Keratinocyte (primary cell): ENCODE data around the gene MEGF11. TPM values are rescaled to one million over a fixed set of nuclear protein-coding genes. Genes with fewer than 3 reads are reported as not detected.

Experiments used
- DNase-seq: peaks from one replicate; pipeline ENCODE4 v3.0.0-alpha.2; 2011; ENCODE audit warnings: low read depth, missing footprints, low spot score
- FAIRE-seq: peaks from 2 replicates; lab custom pipeline; 2011; peaks lifted over from hg19 to GRCh38; lab: Jason Lieb, UNC
- H2AFZ ChIP-seq: 2 replicates; pipeline ENCODE4 v1.6.0; 2012; ENCODE audit warnings: low read length, control low read depth, inconsistent platforms; ENCODE audit not compliant: control insufficient read depth
- H3K27ac ChIP-seq: 2 replicates; pipeline ENCODE4 v1.5.1; 2011; ENCODE audit warnings: low read length; ENCODE audit not compliant: control insufficient read depth, insufficient read depth
- H3K27me3 ChIP-seq: 3 replicates; pipeline ENCODE4 v1.6.0; 2011; ENCODE audit warnings: low read length; ENCODE audit not compliant: control insufficient read depth, insufficient read depth; ENCODE audit errors: extremely low read depth
- H3K36me3 ChIP-seq, 2 experiments: 2 replicates in 1 of 2; 3 replicates in 1 of 2; pipeline ENCODE4 v1.5.1; 2011; ENCODE audit warnings: low read length in 2 of 2, mild to moderate bottlenecking in 1 of 2; ENCODE audit not compliant: control insufficient read depth in 2 of 2, insufficient read depth in 2 of 2; ENCODE audit errors: extremely low read depth in 1 of 2
- H3K4me1 ChIP-seq: 3 replicates; pipeline ENCODE4 v1.5.1; 2011; ENCODE audit warnings: low read length; ENCODE audit not compliant: control insufficient read depth, insufficient read depth; ENCODE audit errors: extremely low read depth
- H3K4me2 ChIP-seq: 3 replicates; pipeline ENCODE4 v1.6.0; 2011; ENCODE audit warnings: low read depth, low read length; ENCODE audit not compliant: control insufficient read depth, insufficient read depth; ENCODE audit errors: extremely low read depth
- H3K4me3 ChIP-seq, 3 experiments: fragments of 200-600 bp in 1 of 3; sonication (generic) in 1 of 3; 2 replicates in 2 of 3; 3 replicates in 1 of 3; pipeline ENCODE4 v1.5.1; 2011 to 2016; ENCODE audit warnings: low read length in 3 of 3, mild to moderate bottlenecking in 3 of 3, control low read depth in 2 of 3, inconsistent platforms in 1 of 3, low read depth in 1 of 3, mixed read lengths in 1 of 3, mixed run types in 1 of 3, moderate library complexity in 1 of 3; ENCODE audit not compliant: control insufficient read depth in 2 of 3, insufficient read depth in 2 of 3; ENCODE audit errors: extremely low read depth in 1 of 3
- H3K79me2 ChIP-seq: 2 replicates; pipeline ENCODE4 v1.6.0; 2012; ENCODE audit warnings: low read length; ENCODE audit not compliant: control insufficient read depth, insufficient read depth
- H3K9ac ChIP-seq: 3 replicates; pipeline ENCODE4 v1.6.0; 2011; ENCODE audit warnings: low read length; ENCODE audit not compliant: control insufficient read depth, insufficient read depth; ENCODE audit errors: extremely low read depth
- H3K9me1 ChIP-seq: 3 replicates; pipeline ENCODE4 v1.6.0; 2011; ENCODE audit warnings: low read length; ENCODE audit not compliant: control insufficient read depth, insufficient read depth; ENCODE audit errors: extremely low read depth
- H3K9me3 ChIP-seq: 2 replicates; pipeline ENCODE4 v1.5.1; 2012; ENCODE audit warnings: low read depth, low read length; ENCODE audit not compliant: control insufficient read depth
- H4K20me1 ChIP-seq: 3 replicates; pipeline ENCODE4 v1.6.0; 2011; ENCODE audit warnings: low read length; ENCODE audit not compliant: control insufficient read depth, insufficient read depth; ENCODE audit errors: extremely low read depth
- EZH2 ChIP-seq: IDR thresholded peaks from one replicate; pipeline ENCODE4 v1.6.1; 2012; ENCODE audit warnings: inconsistent platforms, mild to moderate bottlenecking, low read length, moderate library complexity
- dilution Hi-C: fragments of 300-500 bp; cut with MboI; formaldehyde crosslinking; loops from one replicate; pipeline ENCODE4 v1.7.0; 2020; ENCODE audit warnings: low sequenced_read_pairs; ENCODE audit not compliant: extremely low pct_ligation_motif_present
- polyA plus RNA-seq, 5 experiments: library from polyadenylated mRNA; depleted of rRNA in 3 of 5; stranded (reverse) in 3 of 5; stranded (forward) in 1 of 5; unstranded in 1 of 5; fragments of >200 nt; gene quantifications; 1 replicate in 1 of 5; 2 replicates in 3 of 5; 3 replicates in 1 of 5; pipeline versions ENCODE4 v1.2.1 to v1.2.3, GENCODE V29; 2011 to 2012; ENCODE audit warnings: missing spikeins in 2 of 5, low read depth in 1 of 5, low replicate concordance in 1 of 5
- TF ChIP-seq, protein P1 (sequence below), 3 experiments: IDR thresholded peaks in 1 of 3; conservative IDR thresholded peaks in 1 of 3; optimal IDR thresholded peaks in 1 of 3; 2 replicates in 2 of 3; 3 replicates in 1 of 3; pipeline versions ENCODE3 to v1.5.1; 2011; ENCODE audit warnings: low read length in 3 of 3, mild to moderate bottlenecking in 3 of 3, moderate library complexity in 2 of 3, control low read depth in 1 of 3, inconsistent platforms in 1 of 3; ENCODE audit not compliant: insufficient read depth in 2 of 3; ENCODE audit errors: extremely low read depth in 1 of 3

MEGF11 gene
- polyA plus RNA-seq, 1 donor (not counting 4 experiments of a cell fraction or from before 2014, with no cell fraction given) = not detected

DNA sequence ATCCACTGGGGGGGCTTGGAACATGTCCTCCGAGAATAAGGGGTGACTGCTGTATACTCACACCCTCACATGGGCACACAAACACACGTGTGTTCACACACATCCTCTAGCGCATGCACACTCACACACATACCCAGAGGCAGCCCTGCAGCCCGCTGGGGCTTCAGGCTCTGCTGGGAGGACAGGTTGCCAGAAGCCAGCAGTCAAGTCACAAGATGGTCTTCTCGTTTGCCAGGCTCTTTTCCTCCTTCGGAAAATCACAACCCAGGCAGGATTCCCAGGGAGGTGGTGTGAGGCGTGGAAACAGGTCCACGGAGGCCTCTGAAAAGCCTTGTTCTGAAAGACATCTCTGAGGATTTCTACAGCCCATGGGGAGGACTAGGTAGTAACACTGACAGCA, 26.8 kb downstream of the MEGF11 start:
- Histone ChIP-seq H3K9me3 (no peaks in the 10 kb centered on the region), H3K4me2 (no peak overlapping the region), H3K9ac (no peak overlapping the region), H3K27me3 (peaks cover 7% of the 10 kb centered on the region), H2AFZ (no peak overlapping the region), H3K79me2 (no peaks in the 10 kb centered on the region), H4K20me1 (no peaks in the 10 kb centered on the region), H3K4me3 (no peak overlapping the region), H3K4me1 (no peaks in the 10 kb centered on the region), H3K9me1 (no peaks in the 10 kb centered on the region), H3K36me3 (no peaks in the 10 kb centered on the region), H3K27ac (no peak overlapping the region)
- dilution Hi-C loops = no loop called here
- TF ChIP-seq, protein P1, sequence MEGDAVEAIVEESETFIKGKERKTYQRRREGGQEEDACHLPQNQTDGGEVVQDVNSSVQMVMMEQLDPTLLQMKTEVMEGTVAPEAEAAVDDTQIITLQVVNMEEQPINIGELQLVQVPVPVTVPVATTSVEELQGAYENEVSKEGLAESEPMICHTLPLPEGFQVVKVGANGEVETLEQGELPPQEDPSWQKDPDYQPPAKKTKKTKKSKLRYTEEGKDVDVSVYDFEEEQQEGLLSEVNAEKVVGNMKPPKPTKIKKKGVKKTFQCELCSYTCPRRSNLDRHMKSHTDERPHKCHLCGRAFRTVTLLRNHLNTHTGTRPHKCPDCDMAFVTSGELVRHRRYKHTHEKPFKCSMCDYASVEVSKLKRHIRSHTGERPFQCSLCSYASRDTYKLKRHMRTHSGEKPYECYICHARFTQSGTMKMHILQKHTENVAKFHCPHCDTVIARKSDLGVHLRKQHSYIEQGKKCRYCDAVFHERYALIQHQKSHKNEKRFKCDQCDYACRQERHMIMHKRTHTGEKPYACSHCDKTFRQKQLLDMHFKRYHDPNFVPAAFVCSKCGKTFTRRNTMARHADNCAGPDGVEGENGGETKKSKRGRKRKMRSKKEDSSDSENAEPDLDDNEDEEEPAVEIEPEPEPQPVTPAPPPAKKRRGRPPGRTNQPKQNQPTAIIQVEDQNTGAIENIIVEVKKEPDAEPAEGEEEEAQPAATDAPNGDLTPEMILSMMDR (optimal IDR thresholded peaks at IDR 0.05 in 1 of 3, IDR thresholded peaks at IDR 0.05 in 1 of 3, conservative IDR thresholded peaks at IDR 0.05 in 1 of 3; ENCODE audit: extremely low read depth in 1 of 3, insufficient read depth in 2 of 3, low read length in 3 of 3) = no peak
- no peak for TF ChIP-seq EZH2
- FAIRE-seq (no peak), DNase-seq (no peak)

DNA sequence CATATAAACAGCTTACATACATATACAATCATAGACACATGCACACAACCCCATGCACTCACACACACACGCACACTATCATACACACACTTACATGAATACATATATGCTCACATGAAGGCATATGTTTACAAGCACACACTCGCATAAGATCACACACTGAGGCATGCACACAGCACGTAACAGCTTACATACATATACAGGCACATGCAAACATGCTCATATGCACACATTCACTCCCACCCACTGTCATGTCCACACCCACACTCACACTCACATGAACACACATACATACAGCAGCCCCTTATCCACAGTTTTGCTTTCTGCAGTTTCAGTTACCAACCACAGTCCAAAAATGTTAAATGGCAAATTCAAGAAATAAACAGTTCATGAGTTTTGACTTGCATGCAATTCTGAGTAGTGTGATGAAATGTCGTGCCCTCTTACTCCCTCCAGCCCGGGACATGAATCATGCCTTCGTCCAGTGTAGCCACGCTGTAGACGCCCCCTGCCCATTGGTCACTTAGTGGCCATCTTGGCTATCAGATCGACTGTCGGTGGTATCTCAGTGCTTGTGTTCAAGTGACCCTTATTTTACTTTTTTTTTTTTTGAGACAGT, 27.8 kb downstream of the MEGF11 start:
- Histone ChIP-seq H3K9me1 (no peaks in the 10 kb centered on the region), H3K4me1 (no peaks in the 10 kb centered on the region), H3K27me3 (peaks cover 11% of the 10 kb centered on the region), H3K36me3 (no peaks in the 10 kb centered on the region), H3K4me2 (no peak overlapping the region), H3K9me3 (no peaks in the 10 kb centered on the region), H3K27ac (no peak overlapping the region), H3K4me3 (no peak overlapping the region), H2AFZ (no peak overlapping the region), H3K9ac (no peak overlapping the region), H3K79me2 (no peaks in the 10 kb centered on the region), H4K20me1 (no peaks in the 10 kb centered on the region)
- TF ChIP-seq, protein P1 (optimal IDR thresholded peaks at IDR 0.05 in 1 of 3, IDR thresholded peaks at IDR 0.05 in 1 of 3, conservative IDR thresholded peaks at IDR 0.05 in 1 of 3; ENCODE audit: extremely low read depth in 1 of 3, insufficient read depth in 2 of 3, low read length in 3 of 3) = no peak
- TF ChIP-seq EZH2 = no peak
- FAIRE-seq (no peak), DNase-seq (no peak)
- dilution Hi-C loops = no loop called here
